ENCODE results near the gene MEIS1. TPM values are rescaled to one million over a fixed set of nuclear protein-coding genes. Genes with fewer than 3 reads are reported as not detected.

Gene MEIS1
- 201 TPM for total RNA-seq

DNA sequence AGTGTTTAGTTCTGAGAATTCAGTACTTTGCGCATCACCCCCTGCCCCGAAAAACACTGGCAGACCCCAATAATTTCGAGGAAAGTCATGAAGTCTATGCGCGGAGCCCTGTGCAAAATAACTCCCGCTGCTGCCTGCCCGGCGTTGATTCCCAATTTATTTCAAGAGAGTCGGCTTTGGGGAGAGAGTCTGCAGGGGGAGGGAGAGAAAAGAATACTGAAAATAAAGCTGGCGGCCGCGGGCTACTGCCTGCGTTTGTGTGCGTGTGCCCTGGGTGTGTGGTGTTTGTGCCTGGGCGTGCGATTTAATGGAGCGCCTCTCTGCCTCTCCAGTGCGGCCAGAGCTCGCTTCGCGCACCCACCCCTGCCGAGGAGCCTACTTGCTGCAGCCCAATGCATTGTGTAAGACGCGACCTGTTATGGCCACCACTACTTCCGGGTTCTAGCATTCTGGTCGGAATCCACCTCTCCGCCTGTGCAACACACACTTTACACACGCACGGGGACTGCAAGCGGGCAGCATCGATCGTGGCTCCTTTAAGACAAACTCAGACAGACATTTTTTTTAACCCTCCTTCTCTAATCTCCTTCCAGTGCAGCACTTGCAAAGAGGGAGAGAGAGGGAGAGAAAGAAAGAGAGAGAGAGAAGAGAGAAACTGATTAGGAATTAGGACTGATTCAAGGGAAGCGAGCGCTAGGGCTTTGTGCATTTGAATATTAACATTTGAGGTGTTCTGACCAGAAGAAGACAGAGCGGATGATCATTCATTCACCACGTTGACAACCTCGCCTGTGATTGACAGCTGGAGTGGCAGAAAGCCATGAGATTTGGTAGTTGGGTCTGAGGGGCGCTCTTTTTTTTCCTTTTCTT lies at the start of gene MEIS1:
Gene MEIS1, plus strand, starts transcription at position 447 of the 870 bp plus-strand sequence. CDS start 732 bp downstream, outside the sequence.

Measured in metanephros (tissue), 1 donor.